ENCODE data around the gene FBLN2. TPM values are rescaled to one million over a fixed set of nuclear protein-coding genes. Genes with fewer than 3 reads are reported as not detected.

The FBLN2 gene
- total RNA-seq, 1 experiment from 2014 or later = 52.7 TPM

GRCh38 chr3:13648060-13649001, 99.4 kb downstream of the FBLN2 start:
- DNase-seq (ENCODE audit: low read depth) = peak; percentile 83

GRCh38 chr3:13650210-13651056, 101.5 kb downstream of the FBLN2 start:
- DNase-seq (ENCODE audit: low read depth) = peak; percentile 60

GRCh38 chr3:13651057-13651400, 102.1 kb downstream of the FBLN2 start:
- DNase-seq (ENCODE audit: low read depth) = no peak

- no peak for DNase-seq (ENCODE audit: low read depth)
Observed at GRCh38 chr3:13651775-13652428, 103.0 kb downstream of the FBLN2 start.

GRCh38 chr3:13652728-13653127, 103.8 kb downstream of the FBLN2 start:
- no peak for DNase-seq (ENCODE audit: low read depth)

GRCh38 chr3:13653631-13654279, 104.8 kb downstream of the FBLN2 start:
- DNase-seq (ENCODE audit: low read depth) = peak; percentile 29

- no peak for DNase-seq (ENCODE audit: low read depth)
Observed at GRCh38 chr3:13654330-13655060, 105.6 kb downstream of the FBLN2 start.

GRCh38 chr3:13655061-13655913, 106.4 kb downstream of the FBLN2 start:
- peak; percentile 52 for DNase-seq (ENCODE audit: low read depth)

GRCh38 chr3:13656584-13657301, 107.8 kb downstream of the FBLN2 start:
- DNase-seq (ENCODE audit: low read depth) = no peak

GRCh38 chr3:13657660-13658435, 108.9 kb downstream of the FBLN2 start:
- DNase-seq (ENCODE audit: low read depth) = peak; percentile 42

- DNase-seq (ENCODE audit: low read depth) = no peak
Observed at GRCh38 chr3:13658681-13659080, 109.8 kb downstream of the FBLN2 start.

GRCh38 chr3:13659221-13659969, 110.5 kb downstream of the FBLN2 start:
- no peak for DNase-seq (ENCODE audit: low read depth)

GRCh38 chr3:13660042-13660874, 111.3 kb downstream of the FBLN2 start:
- no peak for DNase-seq (ENCODE audit: low read depth)

- DNase-seq (ENCODE audit: low read depth) = no peak
Observed at GRCh38 chr3:13661121-13661520, 112.2 kb downstream of the FBLN2 start.

- no peak for DNase-seq (ENCODE audit: low read depth)
Observed at GRCh38 chr3:13662238-13662847, 113.4 kb downstream of the FBLN2 start.

- DNase-seq (ENCODE audit: low read depth) = no peak
Observed at GRCh38 chr3:13663781-13664535, 115.0 kb downstream of the FBLN2 start.
